ENCODE data around the gene IMP3. TPM values are rescaled to one million over a fixed set of nuclear protein-coding genes. Genes with fewer than 3 reads are reported as not detected.
A peak's percentile ranks its signal among the peaks of the same experiment; 100 is the strongest.

The IMP3 gene
- total and polyA plus RNA-seq, 9 of the 15 experiments (the other 6 are each of a cell fraction or from before 2014, with no cell fraction given): 14.5 to 160 (median 74.4) TPM

GRCh38 chr15:75639709-75640482, at the start of gene IMP3 (continued):
- TF ChIP-seq, protein P1, sequence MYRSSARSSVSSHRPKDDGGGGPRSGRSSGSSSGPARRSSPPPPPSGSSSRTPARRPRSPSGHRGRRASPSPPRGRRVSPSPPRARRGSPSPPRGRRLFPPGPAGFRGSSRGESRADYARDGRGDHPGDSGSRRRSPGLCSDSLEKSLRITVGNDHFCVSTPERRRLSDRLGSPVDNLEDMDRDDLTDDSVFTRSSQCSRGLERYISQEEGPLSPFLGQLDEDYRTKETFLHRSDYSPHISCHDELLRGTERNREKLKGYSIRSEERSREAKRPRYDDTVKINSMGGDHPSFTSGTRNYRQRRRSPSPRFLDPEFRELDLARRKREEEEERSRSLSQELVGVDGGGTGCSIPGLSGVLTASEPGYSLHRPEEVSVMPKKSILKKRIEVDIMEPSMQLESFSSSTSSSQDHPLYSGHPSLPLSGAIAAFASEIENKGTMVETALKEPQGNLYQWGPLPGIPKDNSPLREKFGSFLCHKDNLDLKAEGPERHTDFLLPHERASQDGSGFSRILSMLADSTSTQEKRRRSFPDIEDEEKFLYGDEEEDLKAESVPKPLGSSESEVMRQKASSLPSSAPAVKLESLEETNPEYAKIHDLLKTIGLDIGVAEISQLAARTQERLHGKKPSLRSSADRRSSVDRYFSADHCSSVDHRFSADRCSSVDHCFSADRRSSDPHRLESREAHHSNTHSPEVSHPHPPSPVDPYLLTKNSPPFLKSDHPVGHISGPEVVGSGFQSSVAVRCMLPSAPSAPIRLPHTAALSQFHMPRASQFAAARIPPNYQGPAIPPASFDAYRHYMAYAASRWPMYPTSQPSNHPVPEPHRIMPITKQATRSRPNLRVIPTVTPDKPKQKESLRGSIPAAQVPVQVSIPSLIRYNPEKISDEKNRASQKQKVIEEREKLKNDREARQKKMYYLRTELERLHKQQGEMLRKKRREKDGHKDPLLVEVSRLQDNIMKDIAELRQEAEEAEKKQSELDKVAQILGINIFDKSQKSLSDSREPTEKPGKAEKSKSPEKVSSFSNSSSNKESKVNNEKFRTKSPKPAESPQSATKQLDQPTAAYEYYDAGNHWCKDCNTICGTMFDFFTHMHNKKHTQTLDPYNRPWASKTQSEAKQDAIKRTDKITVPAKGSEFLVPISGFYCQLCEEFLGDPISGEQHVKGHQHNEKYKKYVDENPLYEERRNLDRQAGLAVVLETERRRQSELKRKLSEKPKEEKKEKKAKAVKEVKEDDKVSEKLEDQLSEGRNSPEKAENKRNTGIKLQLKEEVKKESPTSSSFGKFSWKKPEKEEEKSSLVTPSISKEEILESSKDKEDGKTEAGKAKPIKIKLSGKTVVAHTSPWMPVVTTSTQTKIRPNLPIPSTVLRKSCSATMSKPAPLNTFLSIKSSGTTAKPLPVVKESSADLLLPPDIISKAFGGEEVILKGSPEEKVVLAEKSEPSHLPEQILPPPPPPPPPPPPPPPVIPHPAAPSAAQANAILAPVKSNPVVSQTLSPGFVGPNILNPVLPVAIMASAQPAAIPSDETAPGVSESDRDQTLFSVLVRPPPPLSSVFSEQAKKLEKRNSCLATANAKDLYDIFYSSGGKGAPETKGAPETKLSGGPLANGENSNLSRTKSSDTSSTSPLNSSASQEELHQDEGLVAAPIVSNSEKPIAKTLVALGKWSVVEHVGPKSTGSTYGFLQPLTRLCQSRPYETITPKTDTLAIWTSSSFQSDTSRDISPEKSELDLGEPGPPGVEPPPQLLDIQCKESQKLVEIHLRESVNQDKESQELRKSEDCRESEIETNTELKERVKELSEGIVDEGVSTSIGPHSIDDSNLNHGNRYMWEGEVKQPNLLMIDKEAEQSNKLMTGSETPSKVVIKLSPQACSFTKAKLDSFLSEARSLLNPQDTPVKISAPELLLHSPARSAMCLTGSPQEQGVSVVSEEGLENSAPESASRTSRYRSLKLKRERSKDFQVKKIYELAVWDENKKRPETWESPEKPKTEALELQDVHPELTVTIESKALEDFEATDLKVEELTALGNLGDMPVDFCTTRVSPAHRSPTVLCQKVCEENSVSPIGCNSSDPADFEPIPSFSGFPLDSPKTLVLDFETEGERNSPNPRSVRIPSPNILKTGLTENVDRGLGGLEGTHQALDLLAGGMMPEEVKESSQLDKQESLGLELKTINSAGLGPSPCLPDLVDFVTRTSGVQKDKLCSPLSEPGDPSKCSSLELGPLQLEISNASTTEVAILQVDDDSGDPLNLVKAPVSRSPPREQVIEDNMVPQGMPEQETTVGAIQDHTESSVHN (IDR thresholded peaks at IDR 0.05; ENCODE audit: borderline replicate concordance in 1 of 2, low read depth in 1 of 2): no peak
- TF ChIP-seq TGIF2 (CRISPR knock-in tag; IDR thresholded peaks at IDR 0.05): no peak
- no peak for TF ChIP-seq ZBTB12 (CRISPR knock-in tag; IDR thresholded peaks at IDR 0.05)
- TF ChIP-seq FOXP1 (CRISPR knock-in tag; IDR thresholded peaks at IDR 0.05): peak; percentile 78; the same call in 1 of the 2 replicates
- TF ChIP-seq ZSCAN29 (IDR thresholded peaks at IDR 0.05): no peak
- peak; percentile 69 for TF ChIP-seq PRPF4 (IDR thresholded peaks at IDR 0.05; ENCODE audit: insufficient read depth, low read depth, low read length, poor library complexity, severe bottlenecking)
- peak; percentile 82 for TF ChIP-seq ZBTB2 (IDR thresholded peaks at IDR 0.05)
- no peak for TF ChIP-seq NR2C1 (IDR thresholded peaks at IDR 0.05)
- TF ChIP-seq NR2C1 (tag; IDR thresholded peaks at IDR 0.05): no peak
- TF ChIP-seq, protein P2, sequence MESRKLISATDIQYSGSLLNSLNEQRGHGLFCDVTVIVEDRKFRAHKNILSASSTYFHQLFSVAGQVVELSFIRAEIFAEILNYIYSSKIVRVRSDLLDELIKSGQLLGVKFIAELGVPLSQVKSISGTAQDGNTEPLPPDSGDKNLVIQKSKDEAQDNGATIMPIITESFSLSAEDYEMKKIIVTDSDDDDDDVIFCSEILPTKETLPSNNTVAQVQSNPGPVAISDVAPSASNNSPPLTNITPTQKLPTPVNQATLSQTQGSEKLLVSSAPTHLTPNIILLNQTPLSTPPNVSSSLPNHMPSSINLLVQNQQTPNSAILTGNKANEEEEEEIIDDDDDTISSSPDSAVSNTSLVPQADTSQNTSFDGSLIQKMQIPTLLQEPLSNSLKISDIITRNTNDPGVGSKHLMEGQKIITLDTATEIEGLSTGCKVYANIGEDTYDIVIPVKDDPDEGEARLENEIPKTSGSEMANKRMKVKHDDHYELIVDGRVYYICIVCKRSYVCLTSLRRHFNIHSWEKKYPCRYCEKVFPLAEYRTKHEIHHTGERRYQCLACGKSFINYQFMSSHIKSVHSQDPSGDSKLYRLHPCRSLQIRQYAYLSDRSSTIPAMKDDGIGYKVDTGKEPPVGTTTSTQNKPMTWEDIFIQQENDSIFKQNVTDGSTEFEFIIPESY (CRISPR knock-in tag; IDR thresholded peaks at IDR 0.05): peak; percentile 12; the same call in 1 of the 2 replicates
- TF ChIP-seq FOXO4 (CRISPR knock-in tag; IDR thresholded peaks at IDR 0.05): no peak
- TF ChIP-seq ZNF253 (CRISPR knock-in tag; conservative IDR thresholded peaks at IDR 0.05): no peak
